22Rv1 (cell line): ENCODE measurements around the gene CNPY2.

Source experiments
- ZFX ChIP-seq: fragments of 450-650 bp; IDR thresholded peaks from 2 replicates; pipeline ENCODE4 v1.6.1; 2017; ENCODE audit warnings: antibody characterized with exemption, borderline replicate concordance
- TF ChIP-seq, protein P1 (sequence below): fragments of 450-650 bp; IDR thresholded peaks from 2 replicates; pipeline ENCODE4 v1.5.1; 2017; ENCODE audit warnings: mild to moderate bottlenecking

DNA sequence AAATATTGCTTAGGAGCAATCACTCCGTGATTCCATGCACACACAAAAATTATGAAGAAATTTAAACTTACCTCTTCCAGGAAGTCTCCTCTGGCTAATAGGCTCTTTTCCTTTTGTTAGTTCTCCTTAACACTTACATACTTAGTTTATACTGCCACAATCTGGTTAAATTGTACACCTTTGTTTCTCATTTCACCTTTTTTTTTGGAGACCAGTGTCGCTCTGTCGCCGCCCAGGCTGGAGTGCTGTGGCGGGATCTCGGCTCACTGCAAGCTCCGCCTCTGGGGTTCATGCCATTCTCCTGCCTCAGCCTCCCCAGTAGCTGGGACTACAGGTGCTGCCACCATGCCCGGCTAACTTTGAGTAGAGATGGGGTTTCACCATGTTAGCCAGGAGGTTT is 55.4 kb downstream of the CNPY2 start:
- TF ChIP-seq, protein P1, sequence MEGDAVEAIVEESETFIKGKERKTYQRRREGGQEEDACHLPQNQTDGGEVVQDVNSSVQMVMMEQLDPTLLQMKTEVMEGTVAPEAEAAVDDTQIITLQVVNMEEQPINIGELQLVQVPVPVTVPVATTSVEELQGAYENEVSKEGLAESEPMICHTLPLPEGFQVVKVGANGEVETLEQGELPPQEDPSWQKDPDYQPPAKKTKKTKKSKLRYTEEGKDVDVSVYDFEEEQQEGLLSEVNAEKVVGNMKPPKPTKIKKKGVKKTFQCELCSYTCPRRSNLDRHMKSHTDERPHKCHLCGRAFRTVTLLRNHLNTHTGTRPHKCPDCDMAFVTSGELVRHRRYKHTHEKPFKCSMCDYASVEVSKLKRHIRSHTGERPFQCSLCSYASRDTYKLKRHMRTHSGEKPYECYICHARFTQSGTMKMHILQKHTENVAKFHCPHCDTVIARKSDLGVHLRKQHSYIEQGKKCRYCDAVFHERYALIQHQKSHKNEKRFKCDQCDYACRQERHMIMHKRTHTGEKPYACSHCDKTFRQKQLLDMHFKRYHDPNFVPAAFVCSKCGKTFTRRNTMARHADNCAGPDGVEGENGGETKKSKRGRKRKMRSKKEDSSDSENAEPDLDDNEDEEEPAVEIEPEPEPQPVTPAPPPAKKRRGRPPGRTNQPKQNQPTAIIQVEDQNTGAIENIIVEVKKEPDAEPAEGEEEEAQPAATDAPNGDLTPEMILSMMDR = no peak
- TF ChIP-seq ZFX = no peak
